Measurements from ENCODE around the gene PDE6B.

- no peak for TF ChIP-seq CTCF (IDR thresholded peaks at IDR 0.05)
- TF ChIP-seq POLR2A (IDR thresholded peaks at IDR 0.05) = no peak
- TF ChIP-seq EP300 (IDR thresholded peaks at IDR 0.05) = no peak
- TF ChIP-seq POLR2AphosphoS5 (IDR thresholded peaks at IDR 0.05) = no peak
Observed at GRCh38 chr4:699816-700580, 74.6 kb downstream of the PDE6B start.

Measured in upper lobe of left lung (tissue), 4 donors.